HG02798 (cell line): ENCODE data around the gene CCDC18.
"Not testable (repeated sequence)": the region's sequence is repeated elsewhere in the genome, so short reads cannot be mapped to it uniquely, and the experiment has no call there.

Source experiments
- ATAC-seq: cut with Tn5 transposase; IDR thresholded peaks from one replicate; pipeline ENCODE4 v1.9.1; 2021; ENCODE audit warnings: mild to moderate bottlenecking; ENCODE audit not compliant: unreplicated experiment, poor library complexity

Gene CCDC18

GRCh38 chr1:93221913-93222312, 41.4 kb downstream of the CCDC18 start:
- ATAC-seq, result no peak

- ATAC-seq, result no peak
Measured at GRCh38 chr1:93223023-93223675, 42.6 kb downstream of the CCDC18 start.

GRCh38 chr1:93235261-93235660, 54.7 kb downstream of the CCDC18 start:
- ATAC-seq, result no peak

GRCh38 chr1:93237021-93237420, 56.5 kb downstream of the CCDC18 start:
- no peak for ATAC-seq

GRCh38 chr1:93238425-93238824, 57.9 kb downstream of the CCDC18 start:
- no peak for ATAC-seq

- ATAC-seq, result no peak
Measured at GRCh38 chr1:93239863-93240262, 59.3 kb downstream of the CCDC18 start.

GRCh38 chr1:93243233-93243632, 62.7 kb downstream of the CCDC18 start:
- not testable (repeated sequence) for ATAC-seq

- no peak for ATAC-seq
Measured at GRCh38 chr1:93244298-93245069, 64.0 kb downstream of the CCDC18 start.

GRCh38 chr1:93251966-93252365, 71.4 kb downstream of the CCDC18 start:
- no peak for ATAC-seq

GRCh38 chr1:93252598-93252997, 72.1 kb downstream of the CCDC18 start:
- no peak for ATAC-seq

- no peak for ATAC-seq
Measured at GRCh38 chr1:93253516-93253915, 73.0 kb downstream of the CCDC18 start.

- no peak for ATAC-seq
Measured at GRCh38 chr1:93255222-93256079, 74.9 kb downstream of the CCDC18 start.

GRCh38 chr1:93256433-93256832, 75.9 kb downstream of the CCDC18 start:
- ATAC-seq, result no peak

GRCh38 chr1:93257889-93258288, 77.4 kb downstream of the CCDC18 start:
- ATAC-seq, result no peak

GRCh38 chr1:93260726-93261125, 80.2 kb downstream of the CCDC18 start:
- not testable (repeated sequence) for ATAC-seq

- ATAC-seq, result no peak
Measured at GRCh38 chr1:93262645-93263044, 82.1 kb downstream of the CCDC18 start.

GRCh38 chr1:93268888-93269287, 88.4 kb downstream of the CCDC18 start:
- not testable (repeated sequence) for ATAC-seq

- not testable (repeated sequence) for ATAC-seq
Measured at GRCh38 chr1:93275262-93275633, 94.7 kb downstream of the CCDC18 start.

- no peak for ATAC-seq
Measured at GRCh38 chr1:93275634-93276295, 95.2 kb downstream of the CCDC18 start.

- not testable (repeated sequence) for ATAC-seq
Measured at GRCh38 chr1:93277530-93277929, 97.0 kb downstream of the CCDC18 start.
